SIG-M5 (cell line): Measurements from ENCODE around the gene GHRH.

Experiments used
- DNase-seq: peaks from one replicate; lab custom pipeline; 2025; lab: John Stamatoyannopoulos, UW

GHRH gene, protein sequence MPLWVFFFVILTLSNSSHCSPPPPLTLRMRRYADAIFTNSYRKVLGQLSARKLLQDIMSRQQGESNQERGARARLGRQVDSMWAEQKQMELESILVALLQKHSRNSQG

GRCh38 chr20:37261714-37262113 lies at the start of gene GHRH:
Gene GHRH, minus strand, starts transcription at chr20:37261814. Its CDS starts 4,925 bp downstream, at chr20:37256889.
- DNase-seq: no peak

DNA sequence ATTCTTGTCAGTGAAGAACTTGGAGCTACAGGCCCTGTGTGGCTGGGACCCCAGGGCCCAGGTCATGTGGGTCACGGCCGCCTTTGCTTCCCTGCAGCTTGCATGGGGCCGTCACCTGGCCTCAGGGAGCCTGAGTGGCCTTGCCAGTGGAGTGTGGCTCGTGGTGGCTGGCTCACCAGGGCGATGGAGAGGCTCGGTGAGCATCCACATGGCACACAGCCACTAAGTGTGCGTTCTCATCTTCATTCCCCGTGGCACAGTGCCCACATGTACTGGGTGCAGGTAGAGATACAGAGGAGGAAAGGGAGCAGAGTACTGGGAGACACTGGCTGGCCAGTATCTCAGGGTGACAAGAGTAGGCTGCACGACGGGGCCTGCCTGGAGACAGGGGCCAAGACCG lies 49.3 kb upstream of the GHRH start:
- DNase-seq: no peak

- DNase-seq: no peak
Observed at GRCh38 chr20:37309936-37310590, 48.4 kb upstream of the GHRH start.

- DNase-seq: no peak
Observed at GRCh38 chr20:37309290-37309689, 47.7 kb upstream of the GHRH start.

GRCh38 chr20:37308086-37309050 lies 46.8 kb upstream of the GHRH start:
- no peak for DNase-seq

DNA sequence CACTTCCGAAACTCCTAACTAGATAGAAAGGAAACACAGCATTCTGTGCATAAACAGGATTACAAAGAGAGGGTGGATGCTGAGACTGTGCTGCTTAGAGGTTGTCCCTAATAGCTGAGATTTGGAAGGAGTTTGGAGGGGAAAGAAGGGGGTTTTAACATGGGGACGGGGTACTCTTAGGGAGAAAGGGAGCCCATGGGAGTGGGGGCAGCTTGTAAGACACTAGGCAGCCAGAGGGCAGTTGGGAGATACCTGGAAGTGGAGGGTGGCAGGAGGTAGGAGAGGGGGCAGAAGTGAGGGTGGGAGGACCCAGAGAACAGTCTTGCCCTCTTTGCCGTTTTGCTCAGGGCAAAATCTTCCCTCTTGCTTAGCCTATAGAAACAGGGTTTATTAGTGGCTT lies 44.2 kb upstream of the GHRH start:
- DNase-seq: no peak

DNA sequence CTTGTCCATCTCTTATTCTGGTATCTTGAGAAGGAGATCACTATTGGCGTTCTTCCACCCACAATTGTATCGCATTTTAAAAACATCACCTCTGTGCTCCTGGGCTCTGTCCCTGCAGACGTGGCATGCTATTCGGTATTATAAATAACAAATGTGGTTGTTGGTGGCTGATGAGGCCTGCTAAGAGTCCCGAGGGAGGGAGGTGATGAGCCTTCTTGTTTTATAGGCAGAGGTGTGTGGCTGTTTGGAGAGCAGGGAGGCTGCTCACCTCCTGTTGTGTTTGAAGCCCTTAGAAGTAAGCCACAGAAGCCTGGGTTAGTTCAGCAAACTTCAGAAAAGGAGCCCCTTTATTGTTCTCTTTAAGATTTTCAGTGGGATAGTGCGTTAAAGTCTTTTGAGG lies 43.5 kb upstream of the GHRH start:
- DNase-seq: no peak

- DNase-seq: no peak
Observed at GRCh38 chr20:37303637-37304036, 42.0 kb upstream of the GHRH start.

DNA sequence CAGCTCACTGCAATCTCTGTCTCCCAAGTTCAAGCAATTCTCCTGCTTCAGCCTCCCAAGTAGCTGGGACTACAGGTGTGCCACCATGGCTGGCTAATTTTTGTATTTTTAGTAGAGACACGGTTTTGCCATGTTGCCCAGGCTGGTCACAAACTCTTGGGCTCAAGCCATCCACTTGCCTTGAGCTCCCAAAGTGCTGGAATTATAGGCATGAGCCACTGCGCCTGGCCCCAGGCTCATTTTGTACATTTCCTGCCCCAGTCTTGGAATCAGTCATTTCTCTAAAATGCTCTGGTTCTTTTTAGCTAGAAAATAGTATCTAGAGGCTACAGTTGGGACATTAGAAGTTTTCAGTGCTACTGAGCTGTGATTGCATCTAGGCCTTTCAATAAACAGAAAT lies 41.4 kb upstream of the GHRH start:
- no peak for DNase-seq

DNA sequence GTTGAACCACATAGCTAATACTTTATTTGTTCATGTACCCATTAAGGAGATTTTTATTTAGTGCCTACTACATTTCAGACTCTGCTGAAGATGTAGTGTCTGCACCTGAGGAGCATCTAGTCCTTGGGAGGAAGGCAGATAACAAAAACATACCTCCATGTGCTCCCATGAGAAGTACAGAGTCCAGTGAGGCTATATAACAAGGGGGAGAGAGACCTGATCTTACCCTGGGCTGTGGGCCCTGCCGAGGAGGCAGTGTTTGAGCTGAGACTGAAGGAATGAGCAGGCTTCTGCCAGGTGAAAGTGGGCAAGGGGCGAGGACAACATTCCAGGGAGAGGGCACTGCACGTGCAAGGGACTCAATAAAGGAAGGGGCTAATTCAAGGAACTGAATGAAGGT lies 39.9 kb upstream of the GHRH start:
- no peak for DNase-seq

DNA sequence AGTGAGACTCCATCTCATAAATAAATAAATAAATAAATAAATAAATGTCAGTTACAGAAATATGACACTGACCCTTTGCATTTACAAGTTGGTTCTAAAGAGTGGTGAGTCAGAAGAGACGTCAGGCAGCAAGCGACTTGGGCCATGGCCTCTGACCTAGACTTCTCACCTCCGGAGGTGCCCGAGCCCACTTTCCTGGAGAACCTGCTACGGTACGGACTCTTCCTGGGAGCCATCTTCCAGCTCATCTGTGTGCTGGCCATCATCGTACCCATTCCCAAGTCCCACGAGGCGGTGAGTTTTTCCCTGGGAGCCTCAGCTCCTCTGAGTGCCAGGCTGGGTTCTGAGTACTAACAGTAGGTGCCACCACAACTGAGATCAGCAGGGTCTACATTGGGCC lies 39.5 kb upstream of the GHRH start:
- DNase-seq: no peak

- no peak for DNase-seq
Observed at GRCh38 chr20:37299718-37300528, 38.3 kb upstream of the GHRH start.

- no peak for DNase-seq
Observed at GRCh38 chr20:37298190-37298939, 36.8 kb upstream of the GHRH start.

DNA sequence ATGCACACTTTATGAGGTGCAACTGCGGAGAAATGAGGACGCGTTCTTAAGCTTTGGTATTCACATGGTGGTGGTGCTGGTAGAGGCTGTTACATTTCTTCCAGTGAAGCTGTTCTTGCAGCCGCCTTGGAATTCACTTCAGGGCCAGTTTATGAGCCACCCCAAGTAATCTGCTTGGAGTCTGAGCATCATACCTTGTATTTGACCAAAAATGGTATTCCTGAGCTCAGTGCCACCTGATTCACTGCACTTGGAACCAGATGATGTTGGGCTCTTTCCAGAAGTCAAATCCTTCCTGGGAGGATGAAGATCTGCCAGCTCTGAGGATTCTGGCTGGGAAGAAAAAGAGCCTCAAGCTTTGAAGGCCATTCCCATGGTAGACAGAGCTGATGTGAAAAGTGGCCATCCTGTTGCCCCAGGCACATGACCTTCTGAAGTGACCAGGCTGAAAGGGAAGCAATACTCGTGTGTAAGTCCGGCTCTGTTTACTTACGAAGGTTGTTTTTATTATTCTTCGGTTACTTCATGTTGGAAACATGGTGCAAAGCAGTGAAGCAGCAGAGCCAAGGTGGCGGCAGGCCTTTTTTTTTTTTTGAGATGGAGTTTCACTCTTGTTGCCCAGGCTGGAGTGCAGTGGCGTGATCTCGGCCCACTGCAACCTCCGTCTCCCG lies 35.6 kb upstream of the GHRH start:
- no peak for DNase-seq

DNA sequence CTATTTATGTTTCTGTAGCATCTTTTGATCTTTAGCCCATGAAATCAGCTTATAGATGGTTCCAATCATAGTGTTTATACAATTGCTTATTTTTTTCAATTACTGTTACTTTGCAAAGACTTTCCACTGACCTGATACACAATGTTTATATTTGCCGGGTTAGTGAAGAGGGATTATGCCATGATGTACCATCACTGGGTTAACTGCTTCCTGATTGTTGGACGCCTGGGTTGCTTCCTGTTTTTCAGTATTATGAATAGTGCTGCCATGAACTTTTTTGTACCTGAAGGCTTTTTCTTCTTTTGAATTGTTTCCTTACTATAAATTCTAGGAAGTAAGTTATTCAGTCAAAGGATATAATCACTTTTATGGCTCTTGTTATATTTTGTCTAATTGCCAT lies 34.8 kb upstream of the GHRH start:
- no peak for DNase-seq

GRCh38 chr20:37295595-37295994 lies 34.0 kb upstream of the GHRH start:
- no peak for DNase-seq

- DNase-seq: no peak
Observed at GRCh38 chr20:37295001-37295400, 33.4 kb upstream of the GHRH start.

DNA sequence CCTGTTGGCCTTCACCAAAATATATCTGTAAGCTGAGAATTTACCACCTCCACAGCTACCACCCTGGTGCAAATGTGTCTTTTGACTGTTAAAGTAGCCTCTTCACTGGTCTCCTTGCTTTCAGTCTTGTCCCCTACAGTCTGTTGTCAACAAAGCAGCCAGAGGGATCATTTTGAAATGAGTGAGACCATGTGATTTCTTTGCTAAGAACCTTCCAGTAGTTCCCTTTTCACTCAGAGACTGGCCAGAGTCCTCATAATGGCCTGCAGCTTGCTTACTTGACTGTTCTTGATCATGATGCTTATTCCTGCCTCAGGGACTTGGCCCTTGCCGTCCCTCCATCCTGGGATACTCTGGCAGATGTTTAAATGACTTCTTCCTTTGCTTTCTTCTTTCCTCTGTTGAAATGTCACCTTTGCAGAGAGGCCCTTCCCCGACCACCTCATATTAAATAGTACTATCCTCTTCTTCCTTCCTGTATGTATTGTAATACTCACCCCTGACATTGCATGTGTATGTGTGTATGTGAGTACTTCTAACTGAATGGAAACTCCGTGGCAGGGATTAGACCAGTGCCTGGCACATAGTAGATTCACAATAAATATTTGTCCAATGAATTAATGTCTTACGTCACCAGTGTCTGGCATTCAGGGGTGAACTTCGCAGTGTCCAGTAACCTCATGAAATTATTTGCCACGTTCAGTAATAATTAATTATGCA lies 32.8 kb upstream of the GHRH start:
- DNase-seq: no peak

DNA sequence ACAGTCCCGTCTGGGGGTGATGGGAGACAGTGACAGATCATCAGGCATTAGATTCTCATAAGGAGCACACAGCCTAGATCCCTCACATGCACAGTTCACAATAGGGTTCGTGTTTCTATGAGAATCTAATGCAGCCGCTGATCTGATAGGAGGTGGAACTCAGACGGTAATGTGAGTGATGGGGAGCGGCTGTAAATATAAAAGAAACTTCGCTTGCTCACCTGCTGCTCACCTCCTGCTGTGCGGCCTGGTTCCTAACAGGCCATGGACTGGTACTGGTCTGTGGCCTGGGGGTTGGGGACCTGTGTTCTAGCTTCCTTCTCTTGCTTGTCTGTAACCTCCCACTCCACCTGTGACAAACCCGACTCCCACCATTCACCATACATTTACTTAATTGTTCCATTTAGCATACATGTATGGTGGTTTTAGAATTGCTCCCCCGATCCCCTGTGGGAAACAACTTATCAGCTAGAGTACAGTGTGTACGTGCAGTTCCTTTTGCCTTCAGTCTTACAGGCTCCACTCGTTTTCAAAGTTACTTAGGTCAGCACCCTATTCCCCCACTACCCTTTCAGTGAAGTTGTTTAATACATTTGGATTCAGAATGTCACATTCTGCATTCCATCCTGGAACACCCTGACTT lies 31.8 kb upstream of the GHRH start:
- no peak for DNase-seq

- DNase-seq: no peak
Observed at GRCh38 chr20:37291724-37292126, 30.1 kb upstream of the GHRH start.
